ENCODE measurements around the gene STRIP2. TPM values are rescaled to one million over a fixed set of nuclear protein-coding genes. Genes with fewer than 3 reads are reported as not detected.

The STRIP2 gene
- total RNA-seq, 2 donors from 2014 or later = 8.5 to 11.3 TPM

DNA sequence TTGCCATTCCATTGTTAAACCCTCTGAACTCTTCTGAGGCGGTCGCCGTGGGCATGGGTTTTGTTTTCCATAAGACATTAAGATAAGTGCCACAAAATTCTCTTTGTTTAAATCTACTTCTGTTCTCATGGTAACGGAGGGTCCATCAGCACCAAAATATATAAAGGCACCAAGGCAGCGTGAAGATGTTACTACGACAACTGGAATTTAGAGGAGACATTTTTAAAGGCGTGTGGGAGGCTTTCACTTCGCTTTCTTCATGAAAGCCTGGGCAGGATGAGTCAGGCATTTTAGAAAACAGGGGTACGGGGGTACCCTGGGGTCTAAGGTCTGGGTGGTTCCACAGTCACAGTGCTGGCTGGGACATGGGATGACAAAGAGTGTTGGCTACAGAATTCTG is 102.1 kb downstream of the STRIP2 start:
- TF ChIP-seq, protein P1, sequence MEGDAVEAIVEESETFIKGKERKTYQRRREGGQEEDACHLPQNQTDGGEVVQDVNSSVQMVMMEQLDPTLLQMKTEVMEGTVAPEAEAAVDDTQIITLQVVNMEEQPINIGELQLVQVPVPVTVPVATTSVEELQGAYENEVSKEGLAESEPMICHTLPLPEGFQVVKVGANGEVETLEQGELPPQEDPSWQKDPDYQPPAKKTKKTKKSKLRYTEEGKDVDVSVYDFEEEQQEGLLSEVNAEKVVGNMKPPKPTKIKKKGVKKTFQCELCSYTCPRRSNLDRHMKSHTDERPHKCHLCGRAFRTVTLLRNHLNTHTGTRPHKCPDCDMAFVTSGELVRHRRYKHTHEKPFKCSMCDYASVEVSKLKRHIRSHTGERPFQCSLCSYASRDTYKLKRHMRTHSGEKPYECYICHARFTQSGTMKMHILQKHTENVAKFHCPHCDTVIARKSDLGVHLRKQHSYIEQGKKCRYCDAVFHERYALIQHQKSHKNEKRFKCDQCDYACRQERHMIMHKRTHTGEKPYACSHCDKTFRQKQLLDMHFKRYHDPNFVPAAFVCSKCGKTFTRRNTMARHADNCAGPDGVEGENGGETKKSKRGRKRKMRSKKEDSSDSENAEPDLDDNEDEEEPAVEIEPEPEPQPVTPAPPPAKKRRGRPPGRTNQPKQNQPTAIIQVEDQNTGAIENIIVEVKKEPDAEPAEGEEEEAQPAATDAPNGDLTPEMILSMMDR (IDR thresholded peaks at IDR 0.05) = no peak
- H3K4me1 ChIP-seq = no peaks in the 10 kb centered on the region
- DNase-seq (ENCODE audit: low spot score) = no peak
- no peaks in the 10 kb centered on the region for H3K27me3 ChIP-seq
- H3K36me3 ChIP-seq = no peaks in the 10 kb centered on the region
- H3K27ac ChIP-seq = no peak overlapping the region
- H3K4me3 ChIP-seq = no peak overlapping the region
- no peaks in the 10 kb centered on the region for H3K9me3 ChIP-seq

Other genes with a start within 250 kb of the STRIP2 start
- gene SMO, start 245.8 kb upstream of the STRIP2 start, total RNA-seq = 1 to 10 TPM; 4.7 to 9.9 TPM
- 1 to 10 TPM; 5.6 to 6.5 TPM for gene AHCYL2, start 209.4 kb upstream of the STRIP2 start, total RNA-seq
- gene SMKR1, start 68.1 kb downstream of the STRIP2 start, total RNA-seq = not detected
- 10 to 100 TPM; 14.9 to 21.2 TPM for gene NRF1, start 177.3 kb downstream of the STRIP2 start, total RNA-seq